Left forelimb (tissue), 1 donor: Measurements from ENCODE around the gene TEKT4.
A peak's percentile ranks its signal among the peaks of the same experiment; 100 is the strongest.
"Not testable (repeated sequence)": the region's sequence is repeated elsewhere in the genome, so short reads cannot be mapped to it uniquely, and the experiment has no call there.

ENCODE experiments used
- DNase-seq: peaks from one replicate; pipeline ENCODE4 v3.0.0-alpha.2; 2018; ENCODE audit warnings: low spot score

Gene TEKT4, protein sequence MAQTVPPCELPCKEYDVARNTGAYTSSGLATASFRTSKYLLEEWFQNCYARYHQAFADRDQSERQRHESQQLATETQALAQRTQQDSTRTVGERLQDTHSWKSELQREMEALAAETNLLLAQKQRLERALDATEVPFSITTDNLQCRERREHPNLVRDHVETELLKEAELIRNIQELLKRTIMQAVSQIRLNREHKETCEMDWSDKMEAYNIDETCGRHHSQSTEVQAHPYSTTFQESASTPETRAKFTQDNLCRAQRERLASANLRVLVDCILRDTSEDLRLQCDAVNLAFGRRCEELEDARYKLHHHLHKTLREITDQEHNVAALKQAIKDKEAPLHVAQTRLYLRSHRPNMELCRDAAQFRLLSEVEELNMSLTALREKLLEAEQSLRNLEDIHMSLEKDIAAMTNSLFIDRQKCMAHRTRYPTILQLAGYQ

DNA sequence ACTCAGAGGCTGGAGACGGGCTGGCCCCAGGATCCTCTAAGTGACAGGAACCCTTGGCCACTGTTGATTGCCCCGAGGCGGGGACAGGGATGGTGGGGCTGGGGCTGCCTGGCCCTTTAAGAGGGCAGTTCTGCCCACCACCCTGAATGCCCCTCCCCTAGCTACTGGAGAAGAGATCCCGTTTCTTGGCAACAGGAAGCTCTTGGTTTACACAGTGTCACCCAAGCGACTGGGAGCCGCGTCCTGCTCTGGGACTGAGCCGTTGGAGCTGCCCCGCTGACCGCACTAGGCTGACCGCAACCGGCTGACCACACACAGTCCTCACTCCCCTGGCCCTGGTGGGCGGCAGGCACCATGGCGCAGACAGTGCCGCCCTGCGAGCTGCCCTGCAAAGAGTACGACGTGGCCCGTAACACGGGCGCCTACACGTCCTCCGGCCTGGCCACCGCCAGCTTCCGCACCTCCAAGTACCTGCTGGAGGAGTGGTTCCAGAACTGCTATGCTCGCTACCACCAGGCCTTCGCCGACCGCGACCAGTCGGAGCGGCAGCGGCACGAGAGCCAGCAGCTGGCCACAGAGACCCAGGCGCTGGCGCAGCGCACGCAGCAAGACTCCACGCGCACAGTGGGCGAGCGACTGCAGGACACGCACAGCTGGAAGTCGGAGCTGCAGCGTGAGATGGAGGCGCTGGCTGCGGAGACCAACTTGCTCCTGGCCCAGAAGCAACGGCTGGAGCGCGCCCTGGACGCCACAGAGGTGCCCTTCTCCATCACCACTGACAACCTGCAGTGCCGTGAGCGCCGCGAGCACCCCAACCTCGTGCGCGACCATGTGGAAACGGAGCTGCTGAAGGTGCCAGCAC, at the start of gene TEKT4:
Gene TEKT4 (plus strand): TSS at position 205 of the 862 bp plus-strand sequence. CDS start 150 bp downstream, at position 355.
- no peak for DNase-seq

- not testable (repeated sequence) for DNase-seq
These were observed 32.0 kb upstream of the TEKT4 start for GRCh38 chr2:94839224-94839623.

DNA sequence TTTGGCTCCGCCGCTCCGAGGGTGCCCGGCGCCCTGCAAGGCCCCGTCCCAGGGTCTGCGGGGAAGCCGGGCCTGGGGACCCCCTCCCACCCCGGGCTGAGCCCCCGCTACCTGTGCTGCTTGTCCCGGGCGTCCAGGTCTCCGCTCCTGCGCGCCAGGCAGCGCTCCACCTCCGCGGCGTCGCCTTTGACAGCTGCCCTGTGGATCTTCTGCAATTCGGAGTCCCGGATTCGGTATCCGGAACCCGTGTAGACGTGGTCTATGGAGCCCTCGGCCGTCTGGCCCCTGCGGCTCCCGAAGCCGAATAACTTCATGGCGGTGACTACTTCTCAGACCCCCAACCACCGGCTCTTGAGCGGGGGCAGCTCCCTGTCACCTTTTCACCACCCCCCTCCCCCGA, 14.4 kb upstream of the TEKT4 start:
- not testable (repeated sequence) for DNase-seq

DNA sequence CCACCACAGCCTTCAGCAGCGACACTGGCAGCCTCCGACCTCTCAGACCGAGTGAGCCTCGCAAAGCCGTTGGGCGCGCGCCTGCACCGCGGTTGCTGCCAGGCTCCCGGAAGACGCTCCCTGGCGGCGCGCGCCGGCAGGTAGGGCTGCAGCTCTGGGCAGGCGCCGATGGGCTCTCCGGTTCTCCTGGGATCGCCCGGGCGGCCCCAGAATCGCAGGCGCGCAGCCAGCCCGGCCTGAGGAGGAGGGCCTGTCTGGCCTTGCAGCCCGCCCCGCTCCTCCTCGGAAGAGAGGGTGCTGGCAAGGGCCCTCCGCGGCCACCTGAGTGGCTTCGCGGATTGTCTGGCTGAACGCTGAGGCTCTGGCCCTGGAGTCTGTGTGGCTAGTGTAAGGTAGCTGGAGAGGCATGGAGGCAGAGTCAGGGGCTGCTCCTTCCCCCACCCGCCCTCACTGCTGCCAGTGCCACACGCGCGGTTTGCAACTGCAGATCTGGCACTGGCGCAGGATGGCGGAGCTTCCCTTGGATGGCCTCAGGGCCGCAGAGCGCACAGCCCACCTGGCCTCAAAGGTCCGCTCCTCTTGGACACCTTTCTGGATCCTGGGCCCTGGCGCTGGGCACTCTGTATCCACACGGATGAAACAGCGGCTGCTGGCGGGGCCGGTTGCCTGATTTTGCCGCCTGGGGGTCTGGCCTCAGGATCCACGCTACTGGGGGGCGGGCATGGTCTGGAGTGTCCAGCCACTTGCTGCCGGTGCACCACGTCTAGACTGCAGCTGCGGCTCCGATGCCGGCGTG, 13.7 kb upstream of the TEKT4 start:
- not testable (repeated sequence) for DNase-seq

DNA sequence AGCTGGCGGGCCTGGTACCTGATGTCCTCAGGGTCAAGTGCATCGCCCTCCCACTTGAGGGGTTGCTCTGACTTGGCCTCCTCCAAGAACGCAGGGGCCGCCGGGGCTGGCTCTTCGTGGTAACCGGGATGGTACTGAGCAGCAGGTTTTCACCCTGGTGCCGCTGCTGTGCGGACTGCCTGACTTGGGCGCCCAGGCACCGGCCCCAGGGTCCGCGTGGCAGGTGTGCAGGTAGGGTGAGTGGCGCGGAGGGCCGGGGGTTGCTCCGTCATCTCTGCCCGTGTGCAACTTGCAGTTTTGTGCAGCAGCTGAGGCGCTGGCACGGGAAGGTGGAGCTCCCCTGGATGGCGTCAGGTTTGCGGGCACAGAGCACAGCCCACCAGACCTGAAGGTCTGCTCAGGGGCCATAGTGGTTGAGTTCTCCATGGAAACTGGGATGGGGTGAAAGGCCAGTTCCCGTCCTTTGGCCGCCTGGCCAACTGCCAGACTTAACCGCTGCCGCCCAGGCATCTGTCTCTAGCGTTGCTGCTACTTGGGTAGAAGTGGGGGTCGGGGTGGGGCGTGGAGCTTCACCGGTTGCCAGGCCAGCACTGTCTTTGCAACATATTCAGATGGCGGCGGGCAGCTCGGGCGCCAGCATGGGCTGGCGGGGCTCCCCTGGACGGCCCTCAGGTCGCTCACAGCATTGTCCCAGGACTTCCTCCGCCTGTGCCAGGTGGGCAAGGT, 12.9 kb upstream of the TEKT4 start:
- DNase-seq: not testable (repeated sequence)

- no peak for DNase-seq
These were observed 9.7 kb upstream of the TEKT4 start for GRCh38 chr2:94861308-94862152.

DNA sequence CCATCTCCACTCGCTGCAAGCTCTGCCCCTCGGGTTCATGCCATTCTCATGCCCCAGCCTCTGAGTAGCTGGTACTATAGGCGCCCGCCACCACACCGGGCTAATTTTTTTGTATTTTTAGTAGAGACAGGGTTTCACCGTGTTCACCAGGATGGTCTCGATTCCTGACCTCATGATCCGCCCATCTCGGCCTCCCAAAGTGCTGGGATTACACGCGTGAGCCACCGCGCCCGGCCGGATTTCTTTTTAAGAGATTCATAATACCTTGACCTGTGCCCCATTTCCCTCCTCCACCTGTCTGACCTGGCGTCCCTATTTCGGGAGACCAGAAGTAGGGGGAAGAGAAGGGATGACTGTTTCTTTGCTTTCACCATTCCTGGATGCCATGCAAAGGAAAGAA, 8.3 kb upstream of the TEKT4 start:
- DNase-seq: not testable (repeated sequence)

GRCh38 chr2:94869131-94869530, 2.1 kb upstream of the TEKT4 start:
- DNase-seq: no peak

DNA sequence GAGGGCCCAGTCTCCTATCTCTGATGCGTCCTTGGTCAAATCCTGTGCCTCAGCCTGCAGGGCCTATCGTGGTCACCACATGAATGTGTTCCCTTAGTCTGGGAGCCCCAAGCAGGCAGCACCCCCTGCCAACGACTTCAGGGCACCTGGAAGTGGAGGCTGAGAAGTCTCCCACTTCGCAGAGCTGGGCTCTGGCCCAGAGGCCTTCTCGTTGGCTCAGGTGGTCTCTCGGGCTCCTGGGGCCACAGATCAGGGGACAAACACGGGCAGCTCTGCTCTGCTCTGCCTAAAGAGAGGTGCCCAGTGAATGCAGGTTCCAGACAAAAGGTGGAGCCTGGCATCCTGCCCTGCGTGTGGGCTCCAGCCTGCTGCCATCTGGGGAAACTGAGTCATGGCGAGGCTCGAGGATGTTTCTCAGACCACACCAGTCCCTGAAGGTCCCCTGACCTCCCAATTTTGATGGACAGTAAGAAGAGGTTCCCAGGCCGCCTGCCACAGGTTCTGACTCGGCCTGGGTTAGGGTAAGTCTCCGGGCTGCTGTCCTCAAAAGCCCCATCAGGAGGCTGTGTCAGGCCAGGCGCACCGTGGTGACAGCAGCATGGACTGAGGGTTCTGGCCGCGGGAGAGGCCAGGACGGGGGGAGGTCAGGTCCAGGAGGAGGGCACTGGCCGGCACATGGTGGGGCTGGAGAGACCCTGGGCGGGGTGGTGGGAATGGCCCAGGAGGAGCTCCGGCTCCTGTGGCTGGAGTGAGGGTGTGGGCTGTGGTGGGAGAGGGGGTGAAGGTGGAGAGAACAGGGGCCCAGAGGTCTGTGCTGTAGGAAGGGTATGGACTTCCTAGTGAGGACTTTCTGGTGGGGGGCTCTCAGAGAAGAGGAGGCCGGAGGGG, 1.4 kb upstream of the TEKT4 start:
- no peak for DNase-seq

- DNase-seq: no peak
These were observed 597 bp upstream of the TEKT4 start for GRCh38 chr2:94870440-94871225.

GRCh38 chr2:94872088-94872618, 923 bp downstream of the TEKT4 start:
- DNase-seq: no peak

- no peak for DNase-seq
These were observed 1.6 kb downstream of the TEKT4 start for GRCh38 chr2:94872676-94873361.

- peak; percentile 66 for DNase-seq
These were observed 2.4 kb downstream of the TEKT4 start for GRCh38 chr2:94873362-94874276.

- no peak for DNase-seq
These were observed 3.2 kb downstream of the TEKT4 start for GRCh38 chr2:94874277-94874997.

DNA sequence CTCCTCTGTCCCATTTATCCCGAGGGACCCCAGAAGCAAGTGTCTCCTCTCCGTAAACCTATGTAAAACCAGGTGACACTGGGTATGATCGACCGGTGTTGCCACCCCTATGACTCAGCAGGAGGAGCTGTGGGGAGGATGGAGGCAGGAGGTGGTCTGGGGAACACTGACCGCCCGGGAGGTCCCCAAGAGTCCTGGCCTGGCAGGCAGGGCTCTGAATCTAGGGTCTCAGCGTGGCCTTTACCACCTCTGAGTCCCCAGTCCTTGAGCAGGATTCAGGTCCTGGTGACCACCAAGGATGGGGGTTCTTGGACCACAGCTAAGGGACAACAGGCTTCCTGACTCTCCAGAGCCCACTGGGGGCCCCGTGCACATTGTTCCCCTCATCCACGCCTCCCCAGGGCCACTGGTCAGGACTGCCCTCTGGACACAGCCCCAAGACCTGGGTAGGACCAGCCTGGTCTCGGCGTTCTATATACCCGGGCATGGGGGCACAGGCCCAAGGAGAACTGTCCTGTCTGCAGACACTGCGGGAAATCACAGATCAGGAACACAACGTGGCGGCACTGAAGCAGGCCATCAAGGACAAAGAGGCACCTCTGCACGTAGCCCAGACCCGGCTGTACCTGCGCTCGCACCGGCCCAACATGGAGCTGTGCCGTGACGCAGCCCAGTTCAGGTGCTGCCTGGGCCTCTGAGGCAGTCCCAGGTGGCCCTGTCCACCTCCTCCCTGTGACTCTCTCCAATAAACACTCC, 4.0 kb downstream of the TEKT4 start:
- DNase-seq: no peak
